Thoracic aorta (tissue), 2 donors: Measurements from ENCODE around the gene CSNK1D. TPM values are rescaled to one million over a fixed set of nuclear protein-coding genes. Genes with fewer than 3 reads are reported as not detected.

Source experiments
- ATAC-seq: fragments of 150-250 bp; one replicate; pipeline ENCODE4 v1.8.0; 2017; ENCODE audit warnings: low read depth; ENCODE audit not compliant: insufficient number of reproducible peaks, low FRiP score
- DNase-seq: peaks from one replicate; pipeline ENCODE4 v3.0.0-alpha.2; 2020; ENCODE audit warnings: low spot score
- H3K27ac ChIP-seq, 2 donors: fragments of 200-600 bp; sonication (generic); 1 replicate in 1 of 2; 2 replicates in 1 of 2; pipeline ENCODE4 v1.5.1; 2016; ENCODE audit warnings: mild to moderate bottlenecking in 2 of 2, moderate library complexity in 2 of 2
- H3K27me3 ChIP-seq: fragments of 200-600 bp; sonication (generic); replicated peaks from 2 replicates; pipeline ENCODE4 v1.6.0; 2016; ENCODE audit warnings: mild to moderate bottlenecking; ENCODE audit not compliant: insufficient read depth
- H3K36me3 ChIP-seq: fragments of 200-600 bp; sonication (generic); one replicate; pipeline ENCODE4 v1.5.1; 2016
- H3K4me1 ChIP-seq, 2 donors: fragments of 200-600 bp; sonication (generic); 1 replicate in 1 of 2; 2 replicates in 1 of 2; pipeline versions ENCODE4 v1.5.1 to v1.6.0; 2016; ENCODE audit warnings: low read depth in 2 of 2, mild to moderate bottlenecking in 1 of 2; ENCODE audit not compliant: control insufficient read depth in 1 of 2
- H3K4me3 ChIP-seq: fragments of 200-600 bp; sonication (generic); 2 replicates; pipeline ENCODE4 v1.5.1; 2016; ENCODE audit warnings: mild to moderate bottlenecking
- H3K9me3 ChIP-seq: fragments of 200-600 bp; sonication (generic); 2 replicates; pipeline ENCODE4 v1.5.1; 2016
- CTCF ChIP-seq: fragments of 200-600 bp; sonication (generic); IDR thresholded peaks from one replicate; pipeline ENCODE4 v1.5.1; 2019; ENCODE audit warnings: antibody characterized with exemption
- total RNA-seq, 2 donors: library from RNA; depleted of rRNA; stranded (reverse); fragments of >200 nt; gene quantifications; one replicate each; pipeline versions ENCODE4 v1.1.0 to v1.2.3, GENCODE V29; 2016

The CSNK1D gene
- total RNA-seq, 2 donors from 2014 or later, result 69.5 to 71.9 TPM

GRCh38 chr17:82235056-82235774 lies 38.3 kb downstream of the CSNK1D start:
- DNase-seq, result no peak
- peaks cover 37 to 57% of the 10 kb centered on the region in 2 donors for H3K4me1 ChIP-seq
- H3K27ac ChIP-seq, result no peak overlapping the region
- no peaks in the 10 kb centered on the region for H3K27me3 ChIP-seq
- no peak for ATAC-seq
- no peak for TF ChIP-seq CTCF
- peaks cover 13% of the 10 kb centered on the region for H3K36me3 ChIP-seq
- H3K9me3 ChIP-seq, result no peaks in the 10 kb centered on the region
- no peak overlapping the region for H3K4me3 ChIP-seq

GRCh38 chr17:82234211-82235055 lies 39.1 kb downstream of the CSNK1D start:
- H3K4me1 ChIP-seq, result peaks cover 29 to 56% of the 10 kb centered on the region in 2 donors
- no peaks in the 10 kb centered on the region for H3K27me3 ChIP-seq
- no peak overlapping the region for H3K4me3 ChIP-seq
- no peaks in the 10 kb centered on the region for H3K9me3 ChIP-seq
- peaks cover 6% of the 10 kb centered on the region for H3K36me3 ChIP-seq
- DNase-seq (no peak), ATAC-seq (no peak)
- TF ChIP-seq CTCF, result no peak
- no peak overlapping the region for H3K27ac ChIP-seq

- Histone ChIP-seq H3K4me1 (peaks cover 27 to 55% of the 10 kb centered on the region in 2 donors), H3K36me3 (peaks cover 5% of the 10 kb centered on the region), H3K4me3 (no peak overlapping the region), H3K9me3 (no peaks in the 10 kb centered on the region), H3K27ac (no peak overlapping the region), H3K27me3 (no peaks in the 10 kb centered on the region)
- TF ChIP-seq CTCF, result no peak
- DNase-seq (no peak), ATAC-seq (no peak)
These were observed 40.4 kb downstream of the CSNK1D start for GRCh38 chr17:82232876-82233785.

GRCh38 chr17:82232322-82232820 lies 41.1 kb downstream of the CSNK1D start:
- no peak for TF ChIP-seq CTCF
- no peak for DNase-seq
- Histone ChIP-seq H3K27me3 (no peaks in the 10 kb centered on the region), H3K4me3 (peak overlapping the region; percentile 91), H3K27ac (peak overlapping the region in 1 of 2 donors; percentile 86), H3K36me3 (peaks cover 4% of the 10 kb centered on the region), H3K9me3 (no peaks in the 10 kb centered on the region), H3K4me1 (peaks cover 27 to 51% of the 10 kb centered on the region in 2 donors)
- no peak for ATAC-seq
